SK-N-SH (cell line): ENCODE results near the gene BBOX1.
"Not testable (repeated sequence)": the region's sequence is repeated elsewhere in the genome, so short reads cannot be mapped to it uniquely, and the experiment has no call there.

Source experiments
- FOSL2 ChIP-seq: IDR thresholded peaks from 2 replicates; pipeline ENCODE4 v1.4.0; 2012; ENCODE audit warnings: low read depth, mild to moderate bottlenecking, moderate library complexity, borderline replicate concordance
- GABPA ChIP-seq: IDR thresholded peaks from 2 replicates; pipeline ENCODE4 v1.4.0; 2012; ENCODE audit warnings: low read depth, mild to moderate bottlenecking
- JUND ChIP-seq: IDR thresholded peaks from 2 replicates; pipeline ENCODE4 v1.4.0; 2012
- POLR2AphosphoS5 ChIP-seq: IDR thresholded peaks from 2 replicates; pipeline ENCODE4 v1.6.1; 2012; ENCODE audit warnings: low read depth, low read length
- RFX5 ChIP-seq: IDR thresholded peaks from 2 replicates; pipeline ENCODE4 v1.6.1; 2012; ENCODE audit warnings: mild to moderate bottlenecking, improper control_type of control experiment, low read length
- SIN3A ChIP-seq: IDR thresholded peaks from 2 replicates; pipeline ENCODE4 v1.6.1; 2012; ENCODE audit warnings: low read depth, mild to moderate bottlenecking, low read length, moderate library complexity, borderline replicate concordance
- TAF1 ChIP-seq: IDR thresholded peaks from 2 replicates; pipeline ENCODE4 v1.6.1; 2012; ENCODE audit warnings: low read depth, mild to moderate bottlenecking, low read length, moderate library complexity, borderline replicate concordance
- TCF12 ChIP-seq: IDR thresholded peaks from 2 replicates; pipeline ENCODE4 v1.4.0; 2012
- TF ChIP-seq, protein P1 (sequence below): fragments of 200-600 bp; sonication (generic); IDR thresholded peaks from 2 replicates; pipeline ENCODE4 v1.6.1; 2017; ENCODE audit warnings: antibody characterized with exemption, mild to moderate bottlenecking, moderate library complexity

DNA sequence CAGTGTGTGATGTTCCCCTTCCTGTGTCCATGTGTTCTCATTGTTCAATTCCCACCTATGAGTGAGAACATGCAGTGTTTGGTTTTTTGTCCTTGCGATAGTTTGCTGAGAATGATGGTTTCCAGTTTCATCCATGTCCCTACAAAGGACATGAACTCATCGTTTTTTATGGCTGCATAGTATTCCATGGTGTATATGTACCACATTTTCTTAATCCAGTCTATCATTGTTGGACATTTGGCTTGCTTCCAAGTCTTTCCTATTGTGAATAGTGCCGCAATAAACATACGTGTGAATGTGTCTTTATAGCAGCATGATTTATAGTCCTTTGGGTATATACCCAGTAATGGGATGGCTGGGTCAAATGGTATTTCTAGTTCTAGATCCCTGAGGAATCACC lies 134.9 kb downstream of the BBOX1 start:
- not testable (repeated sequence) for TF ChIP-seq JUND, FOSL2, TCF12, RFX5, GABPA, SIN3A, POLR2AphosphoS5, TAF1
- TF ChIP-seq, protein P1, sequence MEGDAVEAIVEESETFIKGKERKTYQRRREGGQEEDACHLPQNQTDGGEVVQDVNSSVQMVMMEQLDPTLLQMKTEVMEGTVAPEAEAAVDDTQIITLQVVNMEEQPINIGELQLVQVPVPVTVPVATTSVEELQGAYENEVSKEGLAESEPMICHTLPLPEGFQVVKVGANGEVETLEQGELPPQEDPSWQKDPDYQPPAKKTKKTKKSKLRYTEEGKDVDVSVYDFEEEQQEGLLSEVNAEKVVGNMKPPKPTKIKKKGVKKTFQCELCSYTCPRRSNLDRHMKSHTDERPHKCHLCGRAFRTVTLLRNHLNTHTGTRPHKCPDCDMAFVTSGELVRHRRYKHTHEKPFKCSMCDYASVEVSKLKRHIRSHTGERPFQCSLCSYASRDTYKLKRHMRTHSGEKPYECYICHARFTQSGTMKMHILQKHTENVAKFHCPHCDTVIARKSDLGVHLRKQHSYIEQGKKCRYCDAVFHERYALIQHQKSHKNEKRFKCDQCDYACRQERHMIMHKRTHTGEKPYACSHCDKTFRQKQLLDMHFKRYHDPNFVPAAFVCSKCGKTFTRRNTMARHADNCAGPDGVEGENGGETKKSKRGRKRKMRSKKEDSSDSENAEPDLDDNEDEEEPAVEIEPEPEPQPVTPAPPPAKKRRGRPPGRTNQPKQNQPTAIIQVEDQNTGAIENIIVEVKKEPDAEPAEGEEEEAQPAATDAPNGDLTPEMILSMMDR, result not testable (repeated sequence)
